Stimulated activated CD8-positive, alpha-beta memory T cell treated with anti-CD3 and anti-CD28 coated beads, Interleukin-4, amount 100 ng/mL, for 24 hours (primary cell): ENCODE results near the gene ATXN1.
"Not testable (repeated sequence)": the region's sequence is repeated elsewhere in the genome, so short reads cannot be mapped to it uniquely, and the experiment has no call there.

ENCODE experiments used
- DNase-seq: peaks from one replicate; pipeline ENCODE4 v3.0.0-alpha.2; 2020; ENCODE audit warnings: low read depth

ATXN1 gene

DNA sequence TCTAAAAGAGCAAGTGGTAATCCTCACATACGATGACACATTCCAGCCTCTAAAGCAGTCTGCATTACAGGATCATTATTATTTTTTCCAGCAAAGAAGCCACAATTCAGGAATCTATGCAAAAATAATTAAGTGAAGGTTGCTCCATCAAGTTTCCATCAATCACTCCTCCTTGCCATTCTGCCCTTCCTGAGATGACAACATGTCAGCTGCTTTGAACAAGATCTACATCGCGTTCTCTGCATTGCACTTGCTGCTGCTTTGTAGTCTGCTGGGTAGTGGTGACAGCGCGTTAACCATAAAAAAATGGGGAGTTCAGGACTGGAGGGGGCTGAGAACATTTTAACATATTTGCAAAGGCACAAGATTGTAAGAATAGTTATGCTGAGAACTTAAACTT is 375.2 kb downstream of the ATXN1 start:
- no peak for DNase-seq

DNA sequence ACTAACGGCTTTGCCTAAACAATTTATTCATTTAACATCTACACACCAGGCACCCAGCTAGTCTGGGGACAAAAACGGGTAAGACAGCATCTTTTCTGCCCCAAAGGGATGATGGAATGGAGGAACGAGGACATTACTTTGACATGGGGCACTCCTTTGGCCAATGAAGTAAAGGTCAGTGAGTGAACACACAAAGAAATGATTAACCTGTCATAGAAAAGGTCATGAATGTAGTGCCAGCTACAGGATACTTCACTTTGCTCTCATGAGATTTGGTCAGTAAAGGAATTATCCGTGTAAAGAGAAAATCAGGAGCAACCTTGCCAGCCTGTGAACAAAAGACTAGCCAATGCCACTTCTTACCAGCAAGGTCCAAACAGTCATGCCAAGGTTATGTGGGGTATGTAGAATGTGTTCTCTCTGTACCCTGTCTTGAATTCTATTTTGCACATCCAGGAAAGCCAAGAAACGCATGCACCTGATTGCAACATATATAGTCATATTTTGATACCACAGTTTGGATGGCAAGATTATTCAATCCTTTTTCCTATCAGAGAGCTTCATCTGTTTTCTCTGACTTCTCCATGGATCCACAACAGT is 377.6 kb downstream of the ATXN1 start:
- no peak for DNase-seq

DNA sequence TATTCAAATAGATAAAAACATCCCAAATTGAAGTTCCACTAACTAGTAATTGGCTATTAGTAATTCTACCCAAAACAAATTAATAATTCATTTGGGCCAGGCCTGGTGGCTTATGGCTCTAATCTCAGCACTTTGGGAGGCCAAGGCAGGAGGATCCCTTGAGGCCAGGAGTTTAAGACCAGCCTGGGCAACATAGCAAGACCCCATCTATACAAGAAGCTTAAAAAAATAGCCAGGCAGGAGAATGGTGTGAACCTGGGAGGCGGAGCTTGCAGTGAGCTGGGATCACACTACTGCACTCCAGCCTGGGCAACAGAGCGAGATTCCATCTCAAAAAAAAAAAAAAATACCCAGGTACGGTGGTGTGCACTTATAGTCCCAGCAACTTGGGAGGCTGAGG is 379.3 kb downstream of the ATXN1 start:
- not testable (repeated sequence) for DNase-seq

DNA sequence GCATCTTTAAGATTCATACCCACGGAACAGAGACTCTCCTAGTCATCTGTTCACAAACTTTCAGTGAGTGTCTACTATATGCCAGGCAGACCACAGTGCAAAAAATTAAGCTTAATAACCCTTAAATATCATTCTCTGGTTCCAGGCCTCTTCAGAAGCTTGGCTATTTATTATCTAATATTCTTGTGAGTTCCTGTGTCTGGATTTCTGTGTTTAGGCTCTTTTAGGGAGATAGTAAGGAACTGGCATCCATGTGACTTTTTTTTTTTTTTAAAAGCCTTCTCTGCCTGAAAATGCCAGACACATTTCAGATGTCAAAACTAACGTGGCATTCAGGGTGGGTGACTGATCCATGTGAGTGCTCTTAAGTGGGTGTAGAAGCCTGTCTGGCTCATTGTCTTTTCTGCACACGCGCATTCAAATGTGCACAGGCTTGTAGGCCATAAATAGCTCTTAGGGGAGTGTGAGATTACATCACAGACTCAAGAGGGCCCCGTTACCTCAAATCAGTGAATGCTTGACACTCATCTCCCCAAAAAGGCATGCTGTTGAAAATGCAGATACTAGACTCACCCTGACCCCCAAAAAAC is 380.9 kb downstream of the ATXN1 start:
- no peak for DNase-seq

DNA sequence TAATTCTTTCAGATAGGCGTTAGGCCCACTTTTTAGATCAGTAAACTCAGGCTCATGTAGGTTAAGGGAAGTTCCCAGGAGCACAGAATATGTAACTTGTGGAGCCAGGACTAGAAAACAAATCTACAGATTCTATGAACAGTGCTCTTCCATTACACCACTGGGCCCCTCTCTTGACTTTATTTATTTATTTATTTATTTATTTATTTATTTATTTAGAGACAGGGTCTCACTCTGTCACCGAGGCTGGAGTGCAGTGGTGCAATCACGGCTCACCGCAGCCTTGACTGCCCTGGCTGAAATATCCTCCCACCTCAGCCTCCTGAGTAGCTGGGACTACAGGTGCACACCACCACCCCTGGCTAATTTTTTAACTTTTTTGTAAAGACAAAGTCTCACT is 382.9 kb downstream of the ATXN1 start:
- DNase-seq, result not testable (repeated sequence)

DNA sequence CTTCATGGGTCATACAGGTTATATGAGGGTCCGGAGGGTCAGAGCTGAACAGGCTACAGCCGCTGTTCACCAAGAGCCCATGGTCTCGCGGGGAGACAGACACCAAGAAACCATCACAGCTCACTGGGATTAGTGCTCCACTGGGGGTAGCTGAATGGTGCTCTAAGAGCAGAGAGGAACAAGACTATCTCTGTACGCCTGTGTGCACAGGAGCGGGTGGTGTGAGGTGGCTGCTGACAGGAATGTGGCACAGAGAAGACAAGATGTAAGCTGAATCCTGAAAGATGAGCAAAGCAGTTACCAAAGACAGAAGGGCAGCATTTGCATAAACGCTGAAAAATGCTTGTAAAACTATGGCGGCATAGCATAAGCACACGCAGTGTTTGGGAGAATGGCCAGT is 383.8 kb downstream of the ATXN1 start:
- no peak for DNase-seq

DNA sequence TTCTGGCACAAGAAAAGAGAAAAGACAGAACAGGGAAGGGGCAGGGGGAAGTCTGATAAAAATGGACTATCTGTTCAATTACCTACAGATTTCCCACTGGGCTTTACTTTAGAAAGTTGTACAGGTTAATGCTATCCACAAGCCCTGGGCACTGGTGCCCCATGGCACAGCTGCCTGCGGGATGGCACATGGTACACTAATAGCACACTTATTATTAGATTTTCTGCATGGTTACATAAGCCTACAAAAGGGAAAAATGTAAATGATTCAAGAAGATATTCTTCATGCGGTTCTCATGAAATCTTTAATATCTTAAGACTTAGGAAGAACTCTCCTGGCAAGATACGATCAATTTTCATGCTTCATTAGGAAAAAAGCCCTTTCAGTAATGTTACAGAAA is 385.4 kb downstream of the ATXN1 start:
- no peak for DNase-seq

DNA sequence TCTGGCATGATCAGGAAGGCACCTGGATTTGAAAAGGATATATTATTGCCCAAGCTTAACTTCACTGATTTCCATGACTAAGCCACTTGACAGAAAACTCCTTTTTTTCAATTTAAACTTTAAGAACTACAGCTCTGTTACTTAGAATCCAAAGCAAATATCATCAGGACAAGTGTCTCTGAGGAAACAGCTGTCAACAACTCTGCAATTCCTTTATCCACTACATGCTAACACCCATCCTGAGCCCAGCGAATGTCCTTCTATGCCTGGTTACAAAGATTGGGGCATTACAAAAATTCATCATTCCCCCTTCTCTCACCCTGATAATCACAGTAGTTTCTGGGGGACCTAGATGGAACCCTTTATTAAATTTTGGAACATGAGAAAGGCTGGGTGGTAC is 386.1 kb downstream of the ATXN1 start:
- no peak for DNase-seq

DNA sequence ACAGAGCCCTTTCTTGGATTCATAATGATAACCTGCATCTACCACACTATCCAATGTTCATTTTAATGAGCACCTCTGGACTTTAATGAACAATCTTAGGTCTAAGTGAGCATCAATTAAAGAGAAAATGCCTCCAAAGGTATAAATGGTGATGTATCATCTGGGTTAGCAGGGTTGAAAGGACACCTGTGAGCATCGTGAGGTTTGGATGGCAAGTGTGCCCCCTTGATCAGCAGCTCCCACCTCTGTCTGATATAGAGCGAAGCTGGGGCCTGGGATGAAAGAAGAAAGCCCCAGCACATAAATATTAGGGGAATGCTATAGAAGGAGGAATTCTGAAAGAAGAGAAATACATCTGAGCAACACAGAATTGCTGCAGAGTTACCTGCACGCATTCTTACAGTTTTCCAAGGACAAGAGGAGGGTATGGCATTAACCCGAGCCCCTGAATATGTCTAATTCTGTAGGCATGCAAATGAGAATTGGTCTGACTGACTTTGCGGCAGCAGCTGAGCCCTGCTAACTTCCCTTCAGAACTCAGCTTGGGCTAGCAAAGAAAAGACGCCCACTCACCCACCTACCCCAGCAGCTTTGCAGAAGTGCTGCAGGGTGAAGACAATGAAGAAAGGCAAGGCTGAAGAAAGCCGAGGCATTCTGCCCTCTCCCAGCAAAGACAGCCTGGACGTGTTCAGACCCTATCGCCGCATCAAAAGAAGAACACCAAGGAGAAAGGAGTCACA is 386.6 kb downstream of the ATXN1 start:
- no peak for DNase-seq

DNA sequence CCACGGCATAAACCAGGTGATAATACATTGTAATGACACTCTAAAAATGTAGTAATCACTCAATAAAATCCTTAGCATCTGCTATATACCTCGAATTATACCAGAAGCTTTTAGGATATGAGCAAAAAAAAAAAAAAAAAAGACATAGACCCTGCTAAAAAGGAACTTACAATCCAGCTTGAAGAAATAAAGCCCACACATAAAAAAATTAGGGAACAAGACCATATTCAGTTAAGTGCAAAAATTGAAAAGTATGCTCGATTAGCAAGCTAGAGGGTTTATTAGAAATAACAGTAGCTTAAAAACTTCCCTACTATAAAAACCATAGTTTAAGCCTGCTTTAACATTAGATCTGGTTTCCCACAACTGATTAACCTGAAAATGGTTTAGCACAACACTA is 387.2 kb downstream of the ATXN1 start:
- no peak for DNase-seq

DNA sequence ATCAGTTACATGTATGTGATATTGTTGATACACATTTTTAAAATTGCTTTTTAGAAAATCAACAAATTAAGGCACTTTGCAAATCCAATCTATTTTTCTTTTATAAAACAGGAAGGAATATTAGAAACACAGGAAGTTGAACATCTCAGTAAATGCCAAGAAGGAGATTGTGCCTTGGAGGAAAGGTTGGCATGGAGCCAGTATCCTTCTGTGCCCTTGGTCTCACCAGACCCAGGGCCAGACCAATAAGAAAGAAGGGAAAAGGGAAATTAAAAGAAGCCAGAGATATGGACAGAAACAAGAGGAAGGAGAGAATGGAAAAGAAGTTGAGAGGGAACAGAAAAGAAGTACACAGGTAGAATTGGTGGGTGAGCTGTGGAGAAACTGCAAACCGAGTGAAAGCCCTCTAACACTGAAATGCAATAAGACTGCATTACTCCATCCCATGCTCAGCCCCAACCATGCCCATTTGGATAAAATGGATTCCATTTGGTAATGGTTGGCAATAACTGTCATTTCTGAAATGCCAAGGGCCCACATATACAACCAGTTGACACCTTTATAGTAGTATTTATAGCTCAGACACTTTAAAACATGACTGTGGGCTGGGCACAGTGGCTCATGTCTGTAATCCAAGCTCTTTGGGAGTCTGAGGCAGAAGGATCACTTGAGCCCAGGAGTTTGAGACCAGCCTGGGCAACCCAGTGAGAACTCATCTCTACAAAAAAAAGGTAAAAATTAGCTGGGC is 389.1 kb downstream of the ATXN1 start:
- DNase-seq, result no peak

DNA sequence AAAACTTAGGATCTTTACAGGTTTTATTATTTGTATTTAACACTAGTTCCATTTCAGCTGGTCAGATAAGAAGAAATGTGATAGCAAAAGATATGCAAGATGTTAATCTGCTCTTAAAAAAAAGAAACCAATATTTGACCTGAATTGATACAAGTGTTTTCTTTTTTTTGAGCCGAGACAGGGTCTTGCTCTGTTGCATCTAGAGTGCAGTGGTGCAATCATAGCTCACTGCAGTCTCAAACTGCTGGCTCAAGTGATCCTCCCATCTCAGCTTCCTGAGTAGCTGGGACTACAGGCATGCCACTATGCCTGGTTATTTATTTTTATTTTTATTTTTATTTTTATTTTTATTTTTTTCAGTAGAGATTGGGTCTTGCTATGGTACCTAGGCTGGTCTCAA is 389.9 kb downstream of the ATXN1 start:
- DNase-seq, result no peak

DNA sequence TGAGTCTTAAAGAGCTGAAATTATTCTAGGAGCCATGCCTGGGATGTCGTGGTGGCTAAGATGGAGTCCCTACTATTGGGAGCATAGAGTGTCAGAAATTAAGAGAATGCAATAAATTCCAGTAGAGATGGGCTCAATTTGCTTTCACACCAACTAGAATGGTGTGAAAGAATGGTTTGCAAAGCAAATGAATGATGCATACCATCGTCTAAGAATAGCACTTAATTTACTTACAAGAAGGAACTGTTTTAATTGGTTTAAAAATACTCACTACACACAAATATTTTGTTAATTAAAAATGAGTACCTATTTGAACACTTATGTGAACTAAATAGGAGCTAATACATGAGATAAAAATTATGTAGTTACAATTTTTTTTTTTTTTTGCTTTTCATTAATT is 390.3 kb downstream of the ATXN1 start:
- no peak for DNase-seq

DNA sequence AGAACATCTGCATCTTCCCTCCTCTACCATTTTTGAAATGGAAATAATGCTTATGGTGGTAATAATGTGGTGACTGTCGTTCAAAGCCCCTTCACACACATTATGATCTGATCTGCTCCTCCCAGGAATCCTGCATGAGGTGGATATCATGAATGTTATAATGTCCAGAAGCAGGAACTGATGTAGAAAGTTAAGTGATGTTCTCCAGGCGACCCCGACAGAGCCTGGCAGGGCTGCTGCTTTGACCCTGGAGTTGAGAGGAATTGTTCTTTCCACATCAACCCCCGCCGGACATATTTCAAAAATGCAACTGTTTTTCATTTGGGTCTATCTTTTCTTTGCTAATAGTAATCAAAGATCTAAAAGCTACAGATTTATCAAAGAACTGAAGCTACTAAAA is 391.3 kb downstream of the ATXN1 start:
- no peak for DNase-seq

DNA sequence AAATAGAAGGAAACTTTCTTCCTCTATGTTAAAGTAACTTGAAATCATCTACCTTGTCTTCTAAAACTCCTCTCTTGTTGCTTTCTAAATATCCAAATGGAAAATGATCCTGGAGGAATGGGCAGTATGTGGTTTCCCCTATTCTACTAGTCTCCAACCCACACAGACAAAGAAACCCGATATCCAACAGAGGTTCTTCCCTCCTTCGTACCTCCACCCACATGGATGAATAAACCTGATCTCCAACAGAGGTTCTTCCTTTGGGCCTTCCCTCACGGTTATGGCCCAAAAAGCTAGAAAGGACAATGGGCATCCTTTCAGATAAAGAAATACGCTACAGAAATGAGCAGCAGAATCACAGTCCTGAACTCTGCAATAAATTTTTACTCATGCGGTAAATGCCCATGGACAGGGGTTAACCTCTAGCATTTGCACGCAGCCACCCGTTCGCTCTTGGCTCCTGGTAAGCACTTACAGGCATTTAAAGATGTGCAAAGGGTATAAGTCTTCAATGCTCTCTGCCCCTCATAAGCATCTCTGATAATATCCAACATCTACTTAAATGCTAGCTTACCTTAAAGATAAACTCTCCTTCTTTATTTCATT is 392.0 kb downstream of the ATXN1 start:
- no peak for DNase-seq

DNA sequence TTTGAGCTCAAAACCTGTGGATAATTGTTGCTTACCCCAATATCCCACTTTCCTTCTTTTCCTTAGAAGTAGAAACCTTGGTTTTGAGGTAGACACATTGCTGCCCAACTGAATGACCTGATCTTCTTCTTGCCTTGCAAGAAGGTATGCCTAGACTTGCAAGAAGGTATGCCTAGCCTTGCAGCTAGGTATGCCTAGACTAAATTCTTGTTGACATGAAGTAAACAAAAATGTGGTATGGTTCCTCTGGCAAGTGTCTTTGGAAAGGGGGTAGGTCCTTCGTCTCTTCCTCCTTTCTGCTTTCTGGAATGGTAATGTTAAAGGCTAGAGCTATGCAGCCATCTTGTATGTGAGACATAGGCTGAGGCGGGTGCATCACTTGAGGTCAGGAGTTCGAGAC is 393.7 kb downstream of the ATXN1 start:
- DNase-seq, result no peak

DNA sequence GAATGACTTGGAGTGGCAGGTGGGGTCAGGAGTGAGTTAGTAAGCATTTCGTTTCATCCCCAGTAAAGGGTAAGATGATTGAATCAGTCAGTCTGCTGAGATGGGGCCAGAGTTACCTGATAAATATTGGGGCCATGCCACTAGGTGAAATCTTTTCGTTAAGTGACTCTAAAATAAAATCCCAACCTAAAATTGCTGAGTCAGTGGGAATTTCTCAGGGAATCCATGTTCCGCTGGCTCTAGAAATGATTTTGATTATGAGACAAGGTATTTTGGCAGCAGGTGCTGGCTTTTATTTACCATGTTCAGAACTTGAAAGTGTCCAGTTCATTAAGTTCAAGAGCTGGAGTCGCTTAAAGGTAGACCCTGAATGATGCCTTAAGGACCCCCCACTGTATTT is 397.5 kb downstream of the ATXN1 start:
- DNase-seq, result no peak

DNA sequence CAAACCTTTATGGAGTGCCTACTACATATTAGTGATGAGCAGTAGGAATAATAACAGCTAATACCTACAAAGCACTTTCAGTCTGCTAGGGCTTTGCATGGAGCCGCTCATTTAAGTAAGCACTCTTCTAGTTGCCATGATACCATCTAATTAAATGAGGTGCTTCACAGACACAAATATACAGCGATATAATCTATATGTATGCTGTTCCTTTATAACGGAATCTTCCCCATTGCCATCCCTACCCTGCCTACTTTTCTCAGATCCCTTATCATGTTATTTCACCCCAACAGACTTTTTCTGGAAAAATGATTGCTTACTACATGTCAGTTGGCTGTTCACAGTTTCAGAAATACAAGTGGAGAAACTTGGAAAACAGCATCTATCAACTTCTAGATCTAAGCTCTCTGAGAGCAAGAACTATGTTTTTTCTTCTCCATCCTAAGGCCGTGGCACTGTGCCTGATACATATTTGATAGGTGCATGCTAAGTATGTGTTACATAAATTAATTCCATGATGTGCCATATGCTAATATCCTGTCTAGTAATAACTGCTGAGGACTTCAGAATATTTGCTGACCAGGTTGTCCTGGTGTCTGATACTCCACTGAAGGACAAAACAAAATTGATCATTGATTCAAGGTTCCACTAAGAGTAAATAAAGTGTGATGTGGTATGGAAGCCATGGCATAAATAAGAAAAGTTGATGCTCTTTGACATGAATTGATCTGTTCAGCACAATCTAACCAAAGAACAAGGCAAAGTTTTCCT is 398.3 kb downstream of the ATXN1 start:
- no peak for DNase-seq

DNA sequence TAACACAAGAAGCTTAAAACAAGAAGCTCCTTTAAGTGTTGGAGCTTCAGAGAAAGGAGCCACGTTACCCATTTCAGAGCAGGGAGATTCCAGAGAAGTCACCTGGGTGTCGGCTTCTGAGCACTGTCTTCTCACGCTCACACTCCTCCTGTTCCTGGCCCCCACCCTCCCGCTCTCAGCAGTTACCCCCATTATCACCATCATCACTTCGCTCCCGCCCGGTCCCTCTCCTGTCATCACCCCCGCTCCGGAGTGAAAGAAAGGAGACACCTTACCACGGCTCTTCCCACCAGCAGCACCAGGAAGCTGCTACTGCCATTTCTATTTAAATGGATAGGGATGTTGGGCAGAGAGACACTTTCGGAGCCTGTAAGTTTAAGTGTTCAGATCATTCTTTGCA is 399.0 kb downstream of the ATXN1 start:
- DNase-seq, result no peak

DNA sequence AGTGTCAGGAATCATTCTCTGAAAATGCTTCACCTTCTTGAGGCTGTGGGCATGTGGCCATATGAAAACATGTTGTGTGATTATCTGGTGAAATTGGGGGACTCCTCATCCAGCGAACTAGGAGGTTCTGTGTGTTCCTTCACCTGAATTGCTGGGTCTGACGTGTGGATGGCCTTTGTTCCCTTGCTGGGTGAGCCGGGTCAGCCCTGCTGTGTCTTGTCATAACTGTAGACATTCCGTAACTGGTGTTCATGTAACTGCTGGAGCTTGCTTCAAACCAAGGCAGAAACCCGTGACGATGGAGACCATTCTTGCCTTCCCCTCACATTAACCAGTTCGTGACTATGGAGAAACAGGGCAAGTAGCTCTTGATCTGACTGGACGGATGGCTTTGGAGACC is 399.4 kb downstream of the ATXN1 start:
- DNase-seq, result no peak

DNA sequence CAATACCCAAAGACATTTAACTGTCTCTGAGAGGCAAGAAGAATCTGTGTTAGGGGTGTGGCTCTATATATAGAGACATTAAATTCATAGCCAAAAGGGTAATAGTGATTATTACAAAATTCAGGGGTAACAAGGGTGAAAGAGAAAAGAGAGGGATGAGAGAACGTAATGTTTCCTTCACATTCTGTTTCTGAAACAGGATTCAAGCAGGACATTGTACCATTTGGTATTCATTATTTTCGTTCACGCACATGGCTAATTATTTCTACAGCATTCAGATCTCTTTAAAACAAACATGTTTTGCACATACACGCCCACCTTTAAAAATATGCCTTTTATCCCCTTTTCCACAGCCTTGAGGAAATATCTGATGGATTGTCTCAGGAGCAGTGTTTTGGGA is 400.1 kb downstream of the ATXN1 start:
- no peak for DNase-seq

DNA sequence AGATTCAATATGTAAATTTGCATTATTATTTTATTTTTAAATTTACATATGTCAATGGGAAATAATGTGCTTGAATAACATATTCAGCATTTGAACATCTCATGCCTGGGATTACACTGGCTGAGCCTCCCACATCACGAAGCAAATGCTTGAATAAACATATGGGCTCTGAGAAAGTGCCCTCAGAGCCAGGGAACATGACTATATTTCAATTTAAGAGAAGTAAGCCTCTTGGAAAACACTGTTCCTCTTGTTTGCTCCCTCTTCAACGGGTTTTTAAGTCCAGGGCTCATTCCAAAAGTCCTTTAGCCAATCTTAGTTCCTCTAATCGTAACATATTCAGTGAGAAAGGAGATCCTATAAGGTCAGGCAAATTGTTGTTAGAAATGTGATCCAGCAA is 400.9 kb downstream of the ATXN1 start:
- no peak for DNase-seq
